A673 (cell line): ENCODE data around the gene MRPL52. TPM values are rescaled to one million over a fixed set of nuclear protein-coding genes. Genes with fewer than 3 reads are reported as not detected.
"Not testable (repeated sequence)": the region's sequence is repeated elsewhere in the genome, so short reads cannot be mapped to it uniquely, and the experiment has no call there.

ENCODE experiments used
- BruUV-seq: library from RNA; stranded (reverse); fragments of 400-500 nt; replicated peaks from 2 replicates; lab custom pipeline; 2021; lab: Mats Ljungman, UMichigan
- CTCF ChIA-PET: fragments of 300-600 bp; sonication (Branson Sonifier 250); formaldehyde crosslinking; loops from one replicate; lab custom pipeline; 2022; ENCODE audit warnings: antibody characterized with exemption; lab: Charles Lee
- POLR2A ChIA-PET: fragments of 300-600 bp; sonication (Branson Sonifier 250); formaldehyde crosslinking; loops from one replicate; lab custom pipeline; 2022; ENCODE audit warnings: antibody characterized with exemption; ENCODE audit not compliant: low non-redundant PET; lab: Charles Lee
- DNase-seq: peaks from one replicate; pipeline ENCODE4 v3.0.0-alpha.2; 2015; ENCODE audit warnings: low spot score
- H3K27ac ChIP-seq: fragments of 200-600 bp; sonication (generic); 2 replicates; pipeline ENCODE4 v1.5.1; 2016; ENCODE audit warnings: mixed run types, low read depth, mild to moderate bottlenecking, mixed read lengths, antibody characterized with exemption, low read length; ENCODE audit not compliant: poor library complexity, severe bottlenecking
- H3K27me3 ChIP-seq: fragments of 200-600 bp; sonication (generic); replicated peaks from 2 replicates; pipeline ENCODE4 v1.6.1; 2017; ENCODE audit warnings: mixed run types, low read depth, mild to moderate bottlenecking, mixed read lengths, antibody characterized with exemption, low read length; ENCODE audit not compliant: insufficient read depth, poor library complexity
- H3K36me3 ChIP-seq: fragments of 200-600 bp; sonication (generic); 2 replicates; pipeline ENCODE4 v1.6.1; 2016; ENCODE audit warnings: mixed run types, mild to moderate bottlenecking, mixed read lengths, antibody characterized with exemption, low read length; ENCODE audit not compliant: insufficient read depth, poor library complexity, severe bottlenecking
- H3K4me1 ChIP-seq: fragments of 200-600 bp; sonication (generic); 2 replicates; pipeline ENCODE4 v1.6.1; 2017; ENCODE audit warnings: mixed run types, mild to moderate bottlenecking, mixed read lengths, antibody characterized with exemption, low read length; ENCODE audit not compliant: insufficient read depth, poor library complexity, severe bottlenecking
- H3K4me3 ChIP-seq: fragments of 200-600 bp; sonication (generic); 2 replicates; pipeline ENCODE4 v1.5.1; 2016; ENCODE audit warnings: low read depth, mixed run types, mild to moderate bottlenecking, mixed read lengths, low read length; ENCODE audit not compliant: poor library complexity, severe bottlenecking
- H3K9me3 ChIP-seq: fragments of 200-600 bp; sonication (generic); 2 replicates; pipeline ENCODE4 v1.6.1; 2016; ENCODE audit warnings: mixed run types, low read depth, mild to moderate bottlenecking, mixed read lengths, antibody characterized with exemption, low read length; ENCODE audit not compliant: poor library complexity, severe bottlenecking
- EZH2 ChIP-seq: fragments of 200-600 bp; sonication (generic); IDR thresholded peaks from 2 replicates; pipeline ENCODE4 v1.6.1; 2017; ENCODE audit warnings: borderline replicate concordance, low read depth, mild to moderate bottlenecking, mixed read lengths, antibody characterized with exemption, low read length; ENCODE audit not compliant: poor library complexity, severe bottlenecking
- intact Hi-C: fragments of 100-400 bp; cut with micrococcal nuclease; formaldehyde crosslinking; loops from one replicate; pipeline ENCODE4 v1.10.0; 2022; ENCODE audit not compliant: unreplicated experiment
- total RNA-seq: library from RNA; stranded (reverse); gene quantifications from 2 replicates; pipeline ENCODE4 v1.2.3, GENCODE V29; 2021
- TF ChIP-seq, protein P1 (sequence below): fragments of 300-800, 200-600 bp; sonication (generic); conservative IDR thresholded peaks from 2 replicates; pipeline ENCODE4 v1.5.1; 2017; ENCODE audit warnings: low read depth, mild to moderate bottlenecking, antibody characterized with exemption, low read length, moderate library complexity, mixed read lengths

MRPL52 gene
- total RNA-seq, 1 experiment from 2014 or later = 187 TPM

DNA sequence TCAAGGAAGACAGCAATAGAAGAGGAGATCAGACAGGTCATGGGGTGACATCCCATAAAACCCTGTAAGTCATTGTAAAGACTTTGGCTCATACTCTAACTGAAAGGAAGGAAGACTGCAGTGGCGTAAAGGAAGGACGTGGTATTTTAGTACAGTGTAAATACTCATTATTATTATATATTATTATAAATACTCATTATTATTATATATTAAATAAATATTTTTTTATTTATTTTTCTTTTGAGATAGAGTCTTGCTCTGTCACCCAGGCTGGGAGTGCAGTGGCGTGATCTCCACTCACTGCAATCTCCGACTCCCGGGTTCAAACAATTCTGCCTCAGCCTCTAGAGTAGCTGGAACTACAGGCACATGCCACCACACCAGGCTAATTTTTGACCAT lies 26.7 kb downstream of the MRPL52 start:
- intact Hi-C loops = loop anchor here (10.0 kb wide), 2 partner anchors 382 to 552 kb away; no protein-coding TSS in a partner anchor
- no peaks in the 10 kb centered on the region for H3K9me3 ChIP-seq
- no peaks in the 10 kb centered on the region for H3K27me3 ChIP-seq
- H3K27ac ChIP-seq = no peak overlapping the region
- H3K36me3 ChIP-seq = no peaks in the 10 kb centered on the region
- no TSS peak for BruUV-seq
- H3K4me1 ChIP-seq = peaks cover 3% of the 10 kb centered on the region
- ChIA-PET CTCF (no interaction called here), POLR2A (no interaction called here)
- no peak overlapping the region for H3K4me3 ChIP-seq
- no peak for DNase-seq
- no peak for TF ChIP-seq EZH2
- TF ChIP-seq, protein P1, sequence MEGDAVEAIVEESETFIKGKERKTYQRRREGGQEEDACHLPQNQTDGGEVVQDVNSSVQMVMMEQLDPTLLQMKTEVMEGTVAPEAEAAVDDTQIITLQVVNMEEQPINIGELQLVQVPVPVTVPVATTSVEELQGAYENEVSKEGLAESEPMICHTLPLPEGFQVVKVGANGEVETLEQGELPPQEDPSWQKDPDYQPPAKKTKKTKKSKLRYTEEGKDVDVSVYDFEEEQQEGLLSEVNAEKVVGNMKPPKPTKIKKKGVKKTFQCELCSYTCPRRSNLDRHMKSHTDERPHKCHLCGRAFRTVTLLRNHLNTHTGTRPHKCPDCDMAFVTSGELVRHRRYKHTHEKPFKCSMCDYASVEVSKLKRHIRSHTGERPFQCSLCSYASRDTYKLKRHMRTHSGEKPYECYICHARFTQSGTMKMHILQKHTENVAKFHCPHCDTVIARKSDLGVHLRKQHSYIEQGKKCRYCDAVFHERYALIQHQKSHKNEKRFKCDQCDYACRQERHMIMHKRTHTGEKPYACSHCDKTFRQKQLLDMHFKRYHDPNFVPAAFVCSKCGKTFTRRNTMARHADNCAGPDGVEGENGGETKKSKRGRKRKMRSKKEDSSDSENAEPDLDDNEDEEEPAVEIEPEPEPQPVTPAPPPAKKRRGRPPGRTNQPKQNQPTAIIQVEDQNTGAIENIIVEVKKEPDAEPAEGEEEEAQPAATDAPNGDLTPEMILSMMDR = no peak

- POLR2A ChIA-PET, H3K4me1 ChIP-seq, H3K27ac ChIP-seq, H3K36me3 ChIP-seq, H3K9me3 ChIP-seq, BruUV-seq, intact Hi-C loops, H3K4me3 ChIP-seq, H3K27me3 ChIP-seq, DNase-seq: not testable (repeated sequence)
- CTCF ChIA-PET = interaction anchor here (0.8 kb wide), 1 partner anchor 304 kb away, joined by 10 read pairs; no protein-coding TSS in a partner anchor
Observed at GRCh38 chr14:22860377-22860776, 30.7 kb downstream of the MRPL52 start.

DNA sequence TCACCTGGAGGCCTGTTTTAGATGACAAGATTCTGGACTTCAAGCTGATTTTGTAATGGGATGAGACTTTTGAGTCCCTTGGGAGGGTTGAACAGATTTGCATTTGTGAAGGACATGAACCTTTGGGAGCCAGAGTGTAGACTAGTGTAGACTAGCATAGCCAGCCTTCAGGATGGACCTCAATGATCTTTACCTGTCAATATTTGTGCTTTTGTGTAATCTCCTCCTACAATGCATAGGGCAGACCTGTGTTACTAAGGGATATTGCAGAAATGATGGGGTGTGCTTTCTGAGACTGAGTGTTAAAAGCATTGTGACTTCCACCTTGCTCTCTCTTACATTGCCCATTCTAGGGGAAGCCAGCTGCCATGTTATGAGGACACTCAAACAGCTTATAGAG lies 32.0 kb downstream of the MRPL52 start:
- intact Hi-C loops = no loop called here
- BruUV-seq = no TSS peak
- no peaks in the 10 kb centered on the region for H3K9me3 ChIP-seq
- TF ChIP-seq EZH2 = no peak
- TF ChIP-seq, protein P1 = no peak
- POLR2A ChIA-PET = no interaction called here
- H3K27me3 ChIP-seq = no peaks in the 10 kb centered on the region
- CTCF ChIA-PET = no interaction called here
- no peak overlapping the region for H3K4me3 ChIP-seq
- DNase-seq = no peak
- no peak overlapping the region for H3K27ac ChIP-seq
- peaks cover 11% of the 10 kb centered on the region for H3K4me1 ChIP-seq
- no peaks in the 10 kb centered on the region for H3K36me3 ChIP-seq

- Histone ChIP-seq H3K36me3 (no peaks in the 10 kb centered on the region), H3K27me3 (no peaks in the 10 kb centered on the region), H3K4me3 (no peak overlapping the region), H3K4me1 (peaks cover 11% of the 10 kb centered on the region), H3K27ac (no peak overlapping the region), H3K9me3 (no peaks in the 10 kb centered on the region)
- DNase-seq = no peak
- no TSS peak for BruUV-seq
- ChIA-PET POLR2A (no interaction called here), CTCF (interaction anchor here (0.5 kb wide), 1 partner anchor 10 kb away, joined by 4 read pairs; no protein-coding TSS in a partner anchor)
- intact Hi-C loops = no loop called here
- no peak for TF ChIP-seq EZH2
- TF ChIP-seq, protein P1 = no peak
Observed at GRCh38 chr14:22864979-22865378, 35.3 kb downstream of the MRPL52 start.
